Measurements from ENCODE around the gene SPA17.

Gene SPA17

DNA sequence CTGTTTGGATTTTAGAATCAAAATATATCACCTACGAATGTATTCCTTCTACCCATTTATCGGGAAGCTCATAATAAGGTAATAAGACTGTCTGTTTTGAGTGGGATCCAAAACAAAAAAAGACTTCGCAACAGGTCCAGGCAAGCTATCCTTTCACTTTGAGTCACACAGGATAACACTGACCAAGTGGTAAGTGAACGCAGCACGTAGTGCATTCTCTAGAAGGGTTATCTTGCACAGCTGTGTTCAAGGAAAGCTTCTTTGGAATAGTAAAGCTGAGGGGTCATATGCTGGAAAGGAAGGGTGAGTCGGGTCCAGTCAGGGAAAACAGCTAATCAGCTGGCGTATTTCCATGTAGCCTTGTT lies 43.7 kb downstream of the SPA17 start:
- no peak for DNase-seq (ENCODE audit: low read depth)
- no peak overlapping the region for H3K4me3 ChIP-seq (ENCODE audit: control insufficient read depth, low read depth, low read length)
- TF ChIP-seq, protein P1, sequence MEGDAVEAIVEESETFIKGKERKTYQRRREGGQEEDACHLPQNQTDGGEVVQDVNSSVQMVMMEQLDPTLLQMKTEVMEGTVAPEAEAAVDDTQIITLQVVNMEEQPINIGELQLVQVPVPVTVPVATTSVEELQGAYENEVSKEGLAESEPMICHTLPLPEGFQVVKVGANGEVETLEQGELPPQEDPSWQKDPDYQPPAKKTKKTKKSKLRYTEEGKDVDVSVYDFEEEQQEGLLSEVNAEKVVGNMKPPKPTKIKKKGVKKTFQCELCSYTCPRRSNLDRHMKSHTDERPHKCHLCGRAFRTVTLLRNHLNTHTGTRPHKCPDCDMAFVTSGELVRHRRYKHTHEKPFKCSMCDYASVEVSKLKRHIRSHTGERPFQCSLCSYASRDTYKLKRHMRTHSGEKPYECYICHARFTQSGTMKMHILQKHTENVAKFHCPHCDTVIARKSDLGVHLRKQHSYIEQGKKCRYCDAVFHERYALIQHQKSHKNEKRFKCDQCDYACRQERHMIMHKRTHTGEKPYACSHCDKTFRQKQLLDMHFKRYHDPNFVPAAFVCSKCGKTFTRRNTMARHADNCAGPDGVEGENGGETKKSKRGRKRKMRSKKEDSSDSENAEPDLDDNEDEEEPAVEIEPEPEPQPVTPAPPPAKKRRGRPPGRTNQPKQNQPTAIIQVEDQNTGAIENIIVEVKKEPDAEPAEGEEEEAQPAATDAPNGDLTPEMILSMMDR (IDR thresholded peaks at IDR 0.05; ENCODE audit: control insufficient read depth, insufficient read depth, low read depth, low read length, missing control alignments), result no peak

DNA sequence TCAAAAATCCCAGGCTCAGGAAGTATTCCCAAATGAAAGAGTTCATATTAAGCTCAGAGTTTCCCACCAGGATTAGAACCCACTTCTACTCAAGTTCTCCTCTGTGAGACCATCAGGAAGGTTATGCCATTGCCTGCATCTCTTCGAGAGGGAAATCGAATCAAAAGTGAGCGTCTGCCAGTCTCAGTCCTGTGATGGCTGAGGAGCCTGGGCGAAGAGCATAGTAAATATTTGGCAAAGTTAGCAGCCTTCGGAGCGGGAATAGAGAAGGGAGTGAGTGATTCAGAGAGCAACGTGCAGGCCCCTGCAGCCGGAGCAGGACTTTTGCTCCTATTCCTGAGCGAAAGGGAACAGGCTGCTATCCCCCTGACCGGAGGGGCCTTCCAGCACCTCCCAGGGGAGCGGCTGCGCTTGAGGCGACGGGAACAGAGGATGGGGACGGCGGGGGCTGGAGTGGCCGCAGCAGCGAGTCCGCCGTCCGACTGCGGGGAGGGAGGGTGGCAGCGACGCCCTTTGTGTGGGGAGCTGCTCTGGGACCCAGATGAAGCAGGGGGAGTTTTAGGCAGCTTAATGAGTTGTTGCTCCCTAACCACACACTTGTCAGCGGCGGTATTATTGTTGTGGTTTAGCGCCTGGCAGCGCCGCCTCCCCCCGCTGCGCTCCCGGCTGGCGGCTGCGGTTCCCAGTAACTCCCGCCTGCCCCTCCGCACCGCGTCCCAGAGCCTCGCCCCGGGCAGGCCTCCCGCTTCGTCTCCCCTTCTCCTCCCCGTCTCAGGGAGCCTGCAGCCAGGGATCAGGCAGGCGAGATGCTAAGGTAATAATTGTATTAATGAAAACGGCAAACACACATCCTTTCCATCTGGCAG lies 44.3 kb downstream of the SPA17 start:
- peak overlapping the region; percentile 43 for H3K4me3 ChIP-seq (ENCODE audit: control insufficient read depth, low read depth, low read length)
- TF ChIP-seq, protein P1 (IDR thresholded peaks at IDR 0.05; ENCODE audit: control insufficient read depth, insufficient read depth, low read depth, low read length, missing control alignments), result no peak
- DNase-seq (ENCODE audit: low read depth), result no peak

DNA sequence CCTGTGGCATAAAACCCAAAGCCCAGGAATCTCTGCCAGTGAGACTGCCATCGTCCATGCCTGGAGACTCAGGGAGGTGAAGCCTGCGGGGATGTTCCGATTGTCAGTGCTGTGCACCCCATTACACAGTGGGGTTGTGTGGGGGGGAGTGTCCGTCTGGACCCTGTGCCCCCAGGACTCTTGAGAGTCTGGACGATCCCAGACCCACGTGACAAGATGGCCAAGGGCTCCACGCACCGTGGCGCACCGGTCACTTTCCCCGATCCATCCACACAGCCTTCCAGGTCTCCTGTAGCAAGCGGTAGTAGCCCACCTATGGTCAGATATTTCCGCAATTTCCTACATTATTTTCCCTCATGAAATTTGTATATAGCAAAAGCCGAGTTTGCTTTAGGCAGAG lies 45.1 kb downstream of the SPA17 start:
- TF ChIP-seq, protein P1 (IDR thresholded peaks at IDR 0.05; ENCODE audit: control insufficient read depth, insufficient read depth, low read depth, low read length, missing control alignments), result no peak
- H3K4me3 ChIP-seq (ENCODE audit: control insufficient read depth, low read depth, low read length), result no peak overlapping the region
- DNase-seq (ENCODE audit: low read depth), result no peak

DNA sequence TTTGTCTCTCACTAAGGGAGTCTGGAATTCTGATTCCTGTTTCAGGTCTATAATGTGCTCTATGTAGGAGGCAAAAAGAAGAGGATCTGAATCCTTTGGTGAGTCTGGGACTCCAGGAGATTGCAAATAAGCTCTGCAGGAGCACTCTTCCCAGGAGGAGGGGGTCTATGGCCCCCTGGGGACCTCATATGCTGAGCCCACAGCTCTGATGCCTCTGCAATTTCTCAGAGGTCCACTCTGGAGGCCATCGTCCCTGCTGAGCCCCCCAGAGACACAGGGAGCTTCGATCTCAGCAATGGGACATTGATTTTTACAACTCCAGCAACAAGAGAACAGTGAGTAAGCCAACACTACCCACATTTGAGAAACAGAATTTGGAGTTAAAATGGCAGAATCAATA lies 45.8 kb downstream of the SPA17 start:
- TF ChIP-seq, protein P1 (IDR thresholded peaks at IDR 0.05; ENCODE audit: control insufficient read depth, insufficient read depth, low read depth, low read length, missing control alignments), result no peak
- no peak overlapping the region for H3K4me3 ChIP-seq (ENCODE audit: control insufficient read depth, low read depth, low read length)
- no peak for DNase-seq (ENCODE audit: low read depth)

DNA sequence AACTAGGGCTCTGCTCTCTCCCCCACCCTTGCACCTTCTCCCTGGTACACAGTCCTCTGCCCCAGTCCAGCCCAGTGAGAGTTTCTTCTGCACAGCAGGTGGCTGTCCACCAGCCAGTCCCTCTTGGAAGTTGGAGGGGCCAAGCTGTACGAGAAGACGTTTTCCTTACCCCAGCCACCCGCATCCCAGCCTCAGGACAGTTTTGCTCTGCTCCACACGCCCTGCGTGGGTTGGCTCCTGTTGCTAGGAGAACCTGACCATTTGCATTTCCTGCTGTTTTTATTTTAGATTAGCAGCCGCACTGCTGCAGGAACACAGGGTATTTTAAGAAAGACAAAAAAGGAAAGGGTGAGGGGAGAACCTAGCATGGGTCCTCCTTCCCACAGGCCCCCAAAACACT lies 48.5 kb downstream of the SPA17 start:
- DNase-seq (ENCODE audit: low read depth), result no peak
- H3K4me3 ChIP-seq (ENCODE audit: control insufficient read depth, low read depth, low read length), result no peak overlapping the region
- TF ChIP-seq, protein P1 (IDR thresholded peaks at IDR 0.05; ENCODE audit: control insufficient read depth, insufficient read depth, low read depth, low read length, missing control alignments), result no peak

DNA sequence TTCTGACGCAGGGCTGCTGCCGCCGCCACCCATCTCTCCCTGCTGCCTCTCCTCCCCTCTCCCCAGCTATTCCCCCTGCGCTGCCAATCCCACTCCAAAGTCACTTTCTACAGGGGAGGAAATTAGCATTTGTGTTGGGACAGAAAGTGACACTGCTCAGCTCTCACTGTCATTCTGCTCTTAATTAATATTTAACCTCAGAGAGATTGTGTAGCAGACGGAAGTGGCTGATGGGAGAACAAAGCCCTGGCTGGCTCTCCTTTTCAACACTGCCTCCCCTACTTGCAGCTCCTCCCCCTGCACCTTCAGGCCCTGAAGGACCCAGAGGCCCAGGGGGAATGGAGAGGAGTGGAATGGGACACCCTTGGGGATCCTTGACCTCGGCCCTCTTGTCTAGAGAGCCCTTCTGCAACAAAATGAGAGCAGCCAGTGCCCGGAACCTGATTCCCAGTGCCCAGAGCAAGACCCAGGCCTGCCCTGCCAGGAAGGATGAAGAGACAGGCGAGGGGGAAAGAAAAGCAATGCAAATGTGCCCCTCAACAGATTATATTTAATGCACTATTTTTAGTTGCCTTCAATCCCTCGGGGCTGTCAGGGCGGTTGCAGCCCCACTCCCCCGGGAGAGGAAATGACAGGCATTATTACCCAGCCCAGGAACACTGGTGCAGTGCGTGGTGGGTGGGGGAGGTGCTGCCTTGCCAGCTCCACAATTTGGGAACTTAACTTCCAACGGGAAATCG lies 51.4 kb downstream of the SPA17 start:
- TF ChIP-seq, protein P1 (IDR thresholded peaks at IDR 0.05; ENCODE audit: control insufficient read depth, insufficient read depth, low read depth, low read length, missing control alignments), result no peak
- DNase-seq (ENCODE audit: low read depth), result no peak
- H3K4me3 ChIP-seq (ENCODE audit: control insufficient read depth, low read depth, low read length), result no peak overlapping the region
